Esophagus (tissue), 2 donors: ENCODE data around the gene ZNF619. TPM values are rescaled to one million over a fixed set of nuclear protein-coding genes. Genes with fewer than 3 reads are reported as not detected.
A peak's percentile ranks its signal among the peaks of the same experiment; 100 is the strongest.

Experiments used
- H3K27ac ChIP-seq, 2 donors: one replicate each; pipeline ENCODE4 v1.5.1; 2013; ENCODE audit warnings: low read depth in 2 of 2, mild to moderate bottlenecking in 2 of 2, inconsistent platforms in 1 of 2, low read length in 1 of 2, moderate library complexity in 1 of 2
- H3K27me3 ChIP-seq, 2 donors: one replicate each; pipeline ENCODE4 v1.6.1; 2013; ENCODE audit warnings: low read length in 2 of 2, control low read depth in 1 of 2, mild to moderate bottlenecking in 1 of 2; ENCODE audit not compliant: insufficient read depth in 2 of 2, control insufficient read depth in 1 of 2
- H3K36me3 ChIP-seq, 2 donors: one replicate each; pipeline ENCODE4 v1.6.1; 2013; ENCODE audit warnings: low read length in 1 of 2; ENCODE audit not compliant: control insufficient read depth in 2 of 2, insufficient read depth in 2 of 2
- H3K4me1 ChIP-seq, 2 donors: one replicate each; pipeline ENCODE4 v1.6.1; 2013; ENCODE audit warnings: low read length in 1 of 2; ENCODE audit not compliant: control insufficient read depth in 2 of 2, insufficient read depth in 2 of 2
- H3K4me3 ChIP-seq, 2 donors: one replicate each; pipeline ENCODE4 v1.5.1; 2013; ENCODE audit warnings: low read length in 2 of 2, mild to moderate bottlenecking in 2 of 2, low read depth in 1 of 2, moderate library complexity in 1 of 2
- H3K9me3 ChIP-seq, 2 donors: one replicate each; pipeline ENCODE4 v1.6.1; 2013; ENCODE audit warnings: mild to moderate bottlenecking in 2 of 2, low read depth in 1 of 2, low read length in 1 of 2, moderate library complexity in 1 of 2; ENCODE audit not compliant: control insufficient read depth in 2 of 2, insufficient read depth in 1 of 2
- WGBS, 2 donors: extraction: QIAGEN DNeasy Blood & Tissue Kit; methylation state at CpG; one replicate each; pipeline ENCODE4 v1.1.7; 2013; 5-methylcytosine and 5-hydroxymethylcytosine counted together
- polyA plus RNA-seq, 2 donors: library from polyadenylated mRNA; stranded (reverse); fragments of 200-250 nt; gene quantifications; one replicate each; pipeline ENCODE4 v1.2.3, GENCODE V29; 2013
- donor health status: healthy with polysubstance abuse.
- donor health status: Bipolar disorder and iron deficiency.

The ZNF619 gene
- polyA plus RNA-seq, 2 donors = 0.84 to 1.1 TPM

- WGBS, 2 donors = 84 to 94% methylated on average over 3 of the region's 3 CpGs
These were observed 44.3 kb downstream of the ZNF619 start for GRCh38 chr3:40521254-40521653.

GRCh38 chr3:40523781-40524180, 46.9 kb downstream of the ZNF619 start:
- Histone ChIP-seq H3K4me1 (no peaks in the 10 kb centered on the region), H3K27ac (no peak overlapping the region), H3K27me3 (no peaks in the 10 kb centered on the region), H3K4me3 (no peak overlapping the region), H3K36me3 (no peaks in the 10 kb centered on the region), H3K9me3 (no peaks in the 10 kb centered on the region)
- WGBS, 2 donors = 48 to 51% methylated on average over 2 of the region's 2 CpGs

More at GRCh38 chr3:40521254-40521653, 44.3 kb downstream of the ZNF619 start:
- no peaks in the 10 kb centered on the region for H3K4me1 ChIP-seq
- no peak overlapping the region for H3K4me3 ChIP-seq
- H3K27ac ChIP-seq = no peak overlapping the region
- H3K27me3 ChIP-seq = no peaks in the 10 kb centered on the region
- H3K9me3 ChIP-seq = no peaks in the 10 kb centered on the region
- H3K36me3 ChIP-seq = peaks cover 0 to 2% of the 10 kb centered on the region in 2 donors

GRCh38 chr3:40524222-40524567, 47.3 kb downstream of the ZNF619 start:
- WGBS, 2 donors = 14 to 16% methylated on average over 5 of the region's 5 CpGs
- peak overlapping the region; percentile 66 to 80 for H3K4me3 ChIP-seq

GRCh38 chr3:40524568-40525285, 47.8 kb downstream of the ZNF619 start, which contains the start of gene ZNF621:
Gene ZNF621, plus strand, starts transcription at chr3:40524960. Its CDS starts 881 bp downstream, at chr3:40525841.
- no peaks in the 10 kb centered on the region for H3K4me1 ChIP-seq
- H3K27me3 ChIP-seq = no peaks in the 10 kb centered on the region
- H3K4me3 ChIP-seq = peak within 1 kb of the TSS; percentile 66 to 80
- H3K36me3 ChIP-seq = peaks cover 2 to 7% of the 10 kb centered on the region in 2 donors
- WGBS, 2 donors = 1% methylated on average over 56 to 59 of the region's 59 CpGs
- no peaks in the 10 kb centered on the region for H3K9me3 ChIP-seq
- peak within 1 kb of the TSS; percentile 75 to 87 for H3K27ac ChIP-seq

More at GRCh38 chr3:40524222-40524567, 47.3 kb downstream of the ZNF619 start:
- H3K4me1 ChIP-seq = no peaks in the 10 kb centered on the region
- H3K27me3 ChIP-seq = no peaks in the 10 kb centered on the region
- no peaks in the 10 kb centered on the region for H3K9me3 ChIP-seq
- H3K36me3 ChIP-seq = peaks cover 2 to 3% of the 10 kb centered on the region in 2 donors
- peak overlapping the region; percentile 75 to 87 for H3K27ac ChIP-seq

DNA sequence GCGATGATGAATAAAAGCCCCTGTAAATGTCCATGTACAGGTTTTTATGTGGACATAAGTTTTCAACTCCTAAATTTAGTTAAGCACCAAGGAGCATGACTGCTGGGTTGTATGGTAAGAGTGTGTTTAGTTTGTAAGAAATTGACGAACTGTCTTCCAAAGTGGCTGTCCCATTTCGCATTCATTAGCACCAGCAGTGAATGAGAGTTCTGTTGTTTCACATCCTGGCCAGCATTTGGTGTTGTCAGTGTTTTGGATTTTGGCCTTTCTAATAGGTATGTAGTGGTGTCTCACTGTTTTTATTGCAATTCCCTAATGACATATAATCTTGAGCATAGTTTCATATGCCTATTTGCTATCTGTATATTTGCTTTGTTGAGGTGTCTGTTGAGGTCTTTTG, 51.5 kb downstream of the ZNF619 start:
- Histone ChIP-seq H3K4me3 (no peak overlapping the region), H3K27ac (no peak overlapping the region), H3K36me3 (peaks cover 17 to 21% of the 10 kb centered on the region in 2 donors), H3K4me1 (no peaks in the 10 kb centered on the region), H3K27me3 (no peaks in the 10 kb centered on the region), H3K9me3 (peaks cover 0 to 6% of the 10 kb centered on the region in 2 donors)
- WGBS, 2 donors = 95% methylated on average over 3 of the region's 3 CpGs

DNA sequence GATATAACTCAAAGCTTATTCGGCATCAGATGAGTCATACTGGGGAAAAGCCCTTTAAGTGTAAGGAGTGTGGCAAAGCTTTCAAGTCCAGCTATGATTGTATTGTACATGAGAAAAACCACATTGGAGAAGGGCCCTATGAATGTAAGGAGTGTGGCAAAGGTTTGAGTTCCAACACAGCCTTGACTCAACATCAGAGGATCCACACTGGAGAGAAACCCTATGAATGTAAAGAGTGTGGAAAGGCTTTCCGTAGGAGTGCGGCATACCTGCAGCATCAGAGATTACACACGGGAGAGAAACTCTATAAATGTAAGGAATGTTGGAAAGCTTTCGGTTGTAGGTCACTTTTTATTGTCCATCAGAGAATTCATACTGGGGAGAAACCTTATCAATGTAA, 55.3 kb downstream of the ZNF619 start:
- H3K4me3 ChIP-seq = no peak overlapping the region
- no peaks in the 10 kb centered on the region for H3K27me3 ChIP-seq
- peaks cover 0 to 6% of the 10 kb centered on the region in 2 donors for H3K9me3 ChIP-seq
- H3K4me1 ChIP-seq = no peaks in the 10 kb centered on the region
- H3K27ac ChIP-seq = no peak overlapping the region
- peaks cover 22 to 27% of the 10 kb centered on the region in 2 donors for H3K36me3 ChIP-seq
- WGBS, 2 donors = 97% methylated on average over 5 of the region's 5 CpGs

DNA sequence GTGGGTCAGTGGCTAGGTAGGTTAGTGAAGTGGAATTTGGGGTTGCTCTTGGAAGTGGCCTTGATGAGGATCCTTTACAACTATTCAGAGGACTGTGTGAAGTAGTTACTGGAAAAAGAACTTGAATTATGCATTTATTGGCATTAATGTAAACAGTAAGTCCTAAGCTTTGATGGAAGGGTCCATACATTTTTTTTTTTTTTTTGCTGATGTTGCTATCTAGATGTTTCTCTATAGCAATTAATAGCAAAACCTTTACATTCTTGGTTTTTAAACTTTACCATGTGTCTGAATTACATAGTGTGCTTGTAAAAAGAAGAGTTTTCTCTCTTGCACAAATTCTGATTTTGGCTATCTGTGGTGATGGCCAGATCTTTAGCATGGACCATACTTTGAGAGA, 57.4 kb downstream of the ZNF619 start:
- H3K36me3 ChIP-seq = peaks cover 21 to 23% of the 10 kb centered on the region in 2 donors
- no peaks in the 10 kb centered on the region for H3K4me1 ChIP-seq

More for the DNA sequence above, 57.4 kb downstream of the ZNF619 start:
- Histone ChIP-seq H3K9me3 (peaks cover 0 to 6% of the 10 kb centered on the region in 2 donors), H3K27me3 (no peaks in the 10 kb centered on the region), H3K4me3 (no peak overlapping the region), H3K27ac (no peak overlapping the region)

Other genes starting within 250 kb of the ZNF619 start
- 10 to 100 TPM; 10.5 to 25.9 TPM for gene EIF1B, start 167.4 kb upstream of the ZNF619 start, polyA plus RNA-seq
- 1 to 10 TPM; 4.0 to 4.2 TPM for gene ENTPD3, start 89.9 kb upstream of the ZNF619 start, polyA plus RNA-seq
- 1,000 to 10,000 TPM; 1,289 to 1,675 TPM for gene RPL14, start 19.8 kb upstream of the ZNF619 start, polyA plus RNA-seq
- under 1 TPM; 0.52 to 0.57 TPM for gene ZNF620, start 28.9 kb downstream of the ZNF619 start, polyA plus RNA-seq
- 10 to 100 TPM in 1 of 2 donors, 1 to 10 TPM in 1; 5.8 to 11.0 TPM for gene ZNF621, start 47.8 kb downstream of the ZNF619 start, polyA plus RNA-seq